Neural progenitor cell (in vitro differentiated cells): ENCODE results near the gene PGAM5.

ENCODE experiments used
- EZH2 ChIP-seq: fragments of 200-600 bp; sonication (generic); IDR thresholded peaks from 2 replicates; pipeline ENCODE4 v1.6.1; 2017; ENCODE audit warnings: antibody characterized with exemption, mild to moderate bottlenecking, moderate library complexity
- TF ChIP-seq, protein P1 (sequence below): fragments of 200-600 bp; sonication (generic); IDR thresholded peaks from 2 replicates; pipeline ENCODE4 v1.5.1; 2017; ENCODE audit warnings: antibody characterized with exemption, mild to moderate bottlenecking

GRCh38 chr12:132765361-132765760 lies 54.7 kb downstream of the PGAM5 start:
- TF ChIP-seq EZH2: no peak
- TF ChIP-seq, protein P1, sequence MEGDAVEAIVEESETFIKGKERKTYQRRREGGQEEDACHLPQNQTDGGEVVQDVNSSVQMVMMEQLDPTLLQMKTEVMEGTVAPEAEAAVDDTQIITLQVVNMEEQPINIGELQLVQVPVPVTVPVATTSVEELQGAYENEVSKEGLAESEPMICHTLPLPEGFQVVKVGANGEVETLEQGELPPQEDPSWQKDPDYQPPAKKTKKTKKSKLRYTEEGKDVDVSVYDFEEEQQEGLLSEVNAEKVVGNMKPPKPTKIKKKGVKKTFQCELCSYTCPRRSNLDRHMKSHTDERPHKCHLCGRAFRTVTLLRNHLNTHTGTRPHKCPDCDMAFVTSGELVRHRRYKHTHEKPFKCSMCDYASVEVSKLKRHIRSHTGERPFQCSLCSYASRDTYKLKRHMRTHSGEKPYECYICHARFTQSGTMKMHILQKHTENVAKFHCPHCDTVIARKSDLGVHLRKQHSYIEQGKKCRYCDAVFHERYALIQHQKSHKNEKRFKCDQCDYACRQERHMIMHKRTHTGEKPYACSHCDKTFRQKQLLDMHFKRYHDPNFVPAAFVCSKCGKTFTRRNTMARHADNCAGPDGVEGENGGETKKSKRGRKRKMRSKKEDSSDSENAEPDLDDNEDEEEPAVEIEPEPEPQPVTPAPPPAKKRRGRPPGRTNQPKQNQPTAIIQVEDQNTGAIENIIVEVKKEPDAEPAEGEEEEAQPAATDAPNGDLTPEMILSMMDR: no peak
